ENCODE measurements around the gene HIPK1. TPM values are rescaled to one million over a fixed set of nuclear protein-coding genes. Genes with fewer than 3 reads are reported as not detected.

Gene HIPK1
- total and polyA plus RNA-seq, 2 of the 13 experiments (the other 11 are each of a cell fraction or from before 2014, with no cell fraction given), result 20.8 to 33.4 TPM

GRCh38 chr1:113928941-113929749 is at the start of gene HIPK1 (continued):
- no peak for TF ChIP-seq FUBP1 (CRISPR knock-in tag; IDR thresholded peaks at IDR 0.05; ENCODE audit: borderline replicate concordance)
- TF ChIP-seq GMEB2 (CRISPR knock-in tag; IDR thresholded peaks at IDR 0.05; ENCODE audit: low read depth), result peak; percentile 63; the same call in 1 of the 2 replicates
- TF ChIP-seq NFYC (CRISPR knock-in tag; IDR thresholded peaks at IDR 0.05), result peak; percentile 51
- TF ChIP-seq ZNF609 (CRISPR knock-in tag; IDR thresholded peaks at IDR 0.05; ENCODE audit: borderline replicate concordance), result peak; percentile 69; the same call in 1 of the 2 replicates
- no peak for TF ChIP-seq ISX (CRISPR knock-in tag; conservative IDR thresholded peaks at IDR 0.05)
- TF ChIP-seq ETV5 (CRISPR knock-in tag; IDR thresholded peaks at IDR 0.05; ENCODE audit: borderline replicate concordance), result peak; percentile 92
- TF ChIP-seq ZNF335 (CRISPR knock-in tag; IDR thresholded peaks at IDR 0.05), result peak; percentile 63; the same call in 1 of the 2 replicates
- no peak for TF ChIP-seq HNRNPH1 (optimal IDR thresholded peaks at IDR 0.05; ENCODE audit: low read depth, low read length)
- no peak for TF ChIP-seq ZNF296 (CRISPR knock-in tag; conservative IDR thresholded peaks at IDR 0.05)
- TF ChIP-seq PAF1 (CRISPR knock-in tag; IDR thresholded peaks at IDR 0.05), result no peak
- no peak; the same call in 1 of the 2 replicates for TF ChIP-seq ZNF782 (CRISPR knock-in tag; IDR thresholded peaks at IDR 0.05; ENCODE audit: borderline replicate concordance)
- TF ChIP-seq ZNF788 (CRISPR knock-in tag; IDR thresholded peaks at IDR 0.05; ENCODE audit: borderline replicate concordance), result peak; percentile 83
- TF ChIP-seq ELF1 (CRISPR knock-in tag; IDR thresholded peaks at IDR 0.05), result peak; percentile 100
- TF ChIP-seq ZNF678 (CRISPR knock-in tag; IDR thresholded peaks at IDR 0.05), result peak; percentile 28; the same call in 1 of the 2 replicates
- TF ChIP-seq NFIC (IDR thresholded peaks at IDR 0.05; ENCODE audit: low read length), result no peak
- TF ChIP-seq ZNF207 (IDR thresholded peaks at IDR 0.05; ENCODE audit: borderline replicate concordance), result no peak
- no peak for TF ChIP-seq TEAD2 (CRISPR knock-in tag; IDR thresholded peaks at IDR 0.05)
- TF ChIP-seq ZBTB10 (CRISPR knock-in tag; IDR thresholded peaks at IDR 0.05; ENCODE audit: borderline replicate concordance), result peak; percentile 9; the same call in 1 of the 2 replicates
